NCI-H526 (cell line): ENCODE data around the gene MASP2.
"Not testable (repeated sequence)": the region's sequence is repeated elsewhere in the genome, so short reads cannot be mapped to it uniquely, and the experiment has no call there.

Experiments
- DNase-seq, 2 experiments: peaks; one replicate each; lab custom pipeline; 2025; lab: John Stamatoyannopoulos, UW

MASP2 gene

GRCh38 chr1:11039351-11040104 lies 7.5 kb downstream of the MASP2 start:
- DNase-seq, result no peak

GRCh38 chr1:11037740-11038182 lies 9.3 kb downstream of the MASP2 start:
- peak; percentile 54 to 83 for DNase-seq

GRCh38 chr1:11037019-11037739 lies 9.9 kb downstream of the MASP2 start:
- not testable (repeated sequence) for DNase-seq

- no peak for DNase-seq
Measured at GRCh38 chr1:11031624-11032262, 15.3 kb downstream of the MASP2 start.

- DNase-seq, result no peak
Measured at GRCh38 chr1:11030865-11031264, 16.2 kb downstream of the MASP2 start.

GRCh38 chr1:11028018-11028417 lies 19.0 kb downstream of the MASP2 start:
- no peak for DNase-seq

GRCh38 chr1:11027316-11027715 lies 19.7 kb downstream of the MASP2 start:
- no peak for DNase-seq

- no peak for DNase-seq
Measured at GRCh38 chr1:11026903-11027302, 20.1 kb downstream of the MASP2 start.

- DNase-seq, result no peak
Measured at GRCh38 chr1:11026052-11026451, 21.0 kb downstream of the MASP2 start.

GRCh38 chr1:11025618-11026017 lies 21.4 kb downstream of the MASP2 start:
- no peak for DNase-seq

GRCh38 chr1:11024874-11025203 lies 22.2 kb downstream of the MASP2 start:
- DNase-seq, result no peak

GRCh38 chr1:11024154-11024873 lies 22.7 kb downstream of the MASP2 start:
- DNase-seq, result no peak

GRCh38 chr1:11023201-11023600 lies 23.8 kb downstream of the MASP2 start:
- no peak for DNase-seq

GRCh38 chr1:11019971-11020370 lies 27.1 kb downstream of the MASP2 start:
- no peak for DNase-seq

GRCh38 chr1:11019358-11019757 lies 27.7 kb downstream of the MASP2 start:
- not testable (repeated sequence) for DNase-seq

- peak in 1 of 2 experiments; percentile 29 for DNase-seq
Measured at GRCh38 chr1:11013160-11013531, 33.9 kb downstream of the MASP2 start.

- peak; percentile 66 to 89 for DNase-seq
Measured at GRCh38 chr1:11012260-11013159, 34.5 kb downstream of the MASP2 start, which contains the start of gene TARDBP. TSS of gene TARDBP (plus strand) at chr1:11012654. CDS start at chr1:11013728, 1,074 bp downstream.

GRCh38 chr1:11000526-11000925 lies 46.5 kb downstream of the MASP2 start:
- no peak for DNase-seq

GRCh38 chr1:10996100-10996499 lies 50.9 kb downstream of the MASP2 start:
- no peak for DNase-seq

GRCh38 chr1:10992864-10993263 lies 54.2 kb downstream of the MASP2 start:
- no peak for DNase-seq

- DNase-seq, result not testable (repeated sequence)
Measured at GRCh38 chr1:10992004-10992403, 55.0 kb downstream of the MASP2 start.
